Activated effector memory CD4-positive, alpha-beta T cell treated with anti-CD3 and anti-CD28 coated beads, Interleukin-2, amount 50 U/mL, for 16 hours (primary cell): ENCODE measurements around the gene A2M.
"Not testable (repeated sequence)": the region's sequence is repeated elsewhere in the genome, so short reads cannot be mapped to it uniquely, and the experiment has no call there.

ENCODE experiments used
- DNase-seq: peaks from one replicate; pipeline ENCODE4 v3.0.0-alpha.2; 2020

The A2M gene

GRCh38 chr12:9115731-9116559 lies at the start of gene A2M:
Gene A2M (minus strand): TSS chr12:9115919. CDS start chr12:9115849, 70 bp downstream.
- DNase-seq, result no peak

- DNase-seq, result no peak
These were observed 47.7 kb upstream of the A2M start for GRCh38 chr12:9163392-9163791.

- DNase-seq, result no peak
These were observed 40.4 kb upstream of the A2M start for GRCh38 chr12:9156119-9156518.

GRCh38 chr12:9149372-9149771 lies 33.7 kb upstream of the A2M start:
- no peak for DNase-seq

DNA sequence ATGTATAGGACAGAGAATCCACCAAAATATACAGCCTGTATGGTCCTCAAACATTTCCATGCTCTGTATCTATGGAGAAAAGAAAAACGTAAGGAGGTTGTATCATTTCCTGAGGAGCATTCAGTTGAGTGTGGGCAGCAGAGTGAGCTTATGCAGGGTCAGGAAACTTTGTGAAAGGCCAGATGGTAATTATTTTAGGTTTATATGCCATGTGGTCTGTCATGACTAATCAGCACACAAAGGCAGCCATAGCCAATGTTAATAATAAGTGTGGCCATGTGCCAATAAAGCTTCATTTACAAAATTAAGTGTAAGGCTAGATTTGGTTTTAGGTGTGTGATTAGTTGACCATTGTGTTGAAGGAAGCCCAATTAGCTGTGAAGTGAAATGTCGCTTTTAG lies 33.2 kb upstream of the A2M start:
- DNase-seq, result no peak

DNA sequence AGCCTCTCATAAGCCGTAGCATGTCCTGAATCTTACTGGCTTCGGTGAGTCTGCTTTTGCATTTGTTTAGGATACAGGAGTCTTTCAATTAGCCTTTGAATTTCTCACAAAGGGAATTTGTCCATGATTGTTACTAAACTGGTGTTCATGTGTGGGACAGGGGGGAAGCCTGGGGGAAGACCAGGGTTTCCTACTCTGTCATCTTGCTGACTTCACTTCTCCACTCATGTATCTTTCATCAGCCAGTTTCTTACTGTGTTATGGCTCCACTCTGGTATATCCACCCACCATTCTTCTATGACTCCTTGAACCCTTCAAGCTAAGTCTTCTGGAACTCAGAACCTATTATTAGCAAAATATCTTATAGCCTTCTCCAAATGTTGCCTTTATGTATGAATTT lies 31.7 kb upstream of the A2M start:
- DNase-seq, result no peak

GRCh38 chr12:9144730-9145106 lies 29.0 kb upstream of the A2M start:
- no peak for DNase-seq

GRCh38 chr12:9143929-9144729 lies 28.4 kb upstream of the A2M start:
- no peak for DNase-seq

GRCh38 chr12:9143137-9143536 lies 27.4 kb upstream of the A2M start:
- DNase-seq, result no peak

DNA sequence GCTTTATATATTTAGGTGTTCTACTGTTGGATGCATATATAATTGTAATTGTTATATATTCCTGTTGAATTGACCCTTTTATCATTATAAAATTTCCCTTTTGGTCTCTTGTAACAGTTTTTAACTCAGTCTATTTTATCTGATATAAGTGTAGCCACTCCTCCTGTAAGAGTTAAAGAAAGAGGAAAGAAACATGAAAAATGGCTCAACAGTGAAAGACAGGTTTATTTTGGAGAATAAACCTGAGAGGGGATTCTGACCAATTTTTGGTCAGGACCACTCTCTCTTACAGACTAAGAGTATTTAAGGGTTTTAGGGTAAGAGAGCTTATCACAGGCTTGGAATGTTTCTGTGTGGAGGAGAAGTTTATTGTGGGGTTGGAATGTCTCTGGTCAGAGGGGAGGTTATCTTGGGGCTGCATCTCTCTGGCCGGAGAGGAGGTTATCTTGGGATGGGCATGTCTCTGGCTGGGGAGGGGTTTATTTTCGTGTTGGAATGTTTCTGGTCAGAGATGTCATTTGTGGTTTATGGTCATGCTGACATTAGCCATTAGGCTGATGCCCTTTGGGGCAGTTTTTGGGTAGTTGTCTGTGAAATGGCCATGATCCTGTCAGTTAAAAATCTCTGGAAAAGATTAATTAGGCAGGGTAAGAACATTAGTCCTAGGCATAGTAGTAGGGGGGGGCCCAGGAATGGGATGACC lies 24.0 kb upstream of the A2M start:
- not testable (repeated sequence) for DNase-seq

DNA sequence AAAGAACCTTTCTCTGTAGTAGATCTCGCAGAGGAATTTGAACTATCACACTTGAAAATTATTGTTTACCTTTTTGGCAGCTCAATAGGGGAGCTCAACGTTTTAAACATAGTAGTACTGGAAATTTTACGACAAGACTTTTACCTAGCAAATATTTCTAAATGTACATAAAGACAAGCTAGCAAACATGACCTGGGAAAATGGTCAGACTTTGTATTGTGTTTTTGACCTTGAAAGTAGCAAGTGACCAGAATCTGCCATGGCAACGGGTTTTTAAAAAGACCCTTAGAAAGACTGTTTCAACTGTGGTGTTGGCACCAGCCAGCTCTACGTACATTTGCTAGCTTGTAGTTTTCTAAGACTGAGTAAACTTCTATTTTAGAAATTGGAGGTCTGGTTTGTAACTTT lies 20.2 kb upstream of the A2M start:
- DNase-seq, result no peak

DNA sequence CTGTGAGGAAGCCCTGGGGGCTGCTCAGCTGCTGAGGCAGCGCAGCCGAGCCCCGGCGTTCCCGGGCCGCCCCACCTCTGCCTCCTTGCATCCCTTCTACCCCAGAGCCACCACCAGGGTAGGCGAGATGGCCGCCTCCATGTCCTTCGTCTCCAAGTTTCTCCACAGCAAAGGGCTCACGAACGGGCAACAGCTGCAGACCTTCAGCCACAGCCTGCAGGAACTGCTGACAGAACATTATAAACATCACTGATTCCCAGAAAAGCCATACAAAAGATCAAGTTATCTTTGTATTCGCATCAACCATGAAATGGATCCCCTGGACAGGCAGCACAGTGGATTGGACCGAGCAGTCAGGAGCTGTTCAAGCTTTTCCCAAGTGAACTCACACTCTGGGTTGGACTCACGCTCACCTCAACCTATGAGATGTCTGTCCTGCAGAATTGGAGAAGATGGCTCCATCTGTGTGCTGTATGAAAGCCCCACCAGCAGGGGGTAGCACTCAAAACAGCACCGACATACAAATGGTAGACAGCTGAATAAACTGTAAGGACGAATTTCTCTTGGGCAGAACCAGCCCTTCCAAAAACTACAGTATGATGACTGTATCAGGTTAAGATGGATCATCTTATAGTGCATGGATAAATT lies 19.4 kb upstream of the A2M start:
- DNase-seq, result no peak

- DNase-seq, result no peak
These were observed 17.6 kb upstream of the A2M start for GRCh38 chr12:9133216-9133916.

DNA sequence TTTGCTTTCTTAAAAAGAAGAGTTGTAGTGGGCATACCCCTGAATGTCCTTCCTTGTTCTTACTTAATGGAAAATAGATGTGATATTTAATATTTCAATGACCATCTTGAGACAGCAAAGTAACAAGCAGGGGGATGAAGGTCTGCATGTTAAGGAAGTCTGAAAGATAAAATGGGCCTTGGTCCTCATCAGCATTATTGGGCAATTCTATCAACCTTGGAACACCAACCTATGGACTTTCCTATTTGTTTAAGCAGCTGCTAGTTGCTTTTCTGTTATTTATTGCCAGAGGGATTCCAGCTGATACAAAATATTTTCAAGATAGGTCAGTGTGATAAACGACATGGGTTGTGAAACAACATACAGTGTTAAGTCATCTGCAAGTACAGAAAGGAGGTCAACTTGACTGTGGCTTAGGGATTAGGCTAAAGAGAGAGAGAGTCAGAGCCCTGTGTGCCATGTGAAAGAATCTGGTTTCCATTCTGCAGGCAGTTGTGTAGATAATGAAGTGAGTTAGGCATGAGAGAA lies 16.4 kb upstream of the A2M start:
- no peak for DNase-seq

DNA sequence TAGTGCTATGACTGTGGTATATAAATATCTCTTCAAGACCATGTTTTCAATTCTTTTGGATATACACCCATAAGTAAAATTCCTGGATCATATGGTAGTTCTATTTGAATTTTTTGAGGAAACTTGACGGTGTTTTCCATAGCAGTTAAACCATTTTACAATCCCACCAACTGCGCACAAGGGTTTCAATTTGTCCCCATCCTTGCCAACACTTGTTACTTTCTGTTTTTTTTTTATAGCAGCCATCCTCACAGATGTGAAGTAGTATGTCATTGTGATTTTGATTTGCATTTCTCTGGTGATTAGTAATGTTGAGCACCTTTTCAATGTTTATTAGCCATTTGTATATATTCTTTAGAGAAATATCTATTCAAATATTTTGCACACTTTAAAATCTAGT lies 14.5 kb upstream of the A2M start:
- no peak for DNase-seq

- DNase-seq, result no peak
These were observed 12.4 kb upstream of the A2M start for GRCh38 chr12:9127936-9128663.

GRCh38 chr12:9127484-9127883 lies 11.8 kb upstream of the A2M start:
- DNase-seq, result no peak

DNA sequence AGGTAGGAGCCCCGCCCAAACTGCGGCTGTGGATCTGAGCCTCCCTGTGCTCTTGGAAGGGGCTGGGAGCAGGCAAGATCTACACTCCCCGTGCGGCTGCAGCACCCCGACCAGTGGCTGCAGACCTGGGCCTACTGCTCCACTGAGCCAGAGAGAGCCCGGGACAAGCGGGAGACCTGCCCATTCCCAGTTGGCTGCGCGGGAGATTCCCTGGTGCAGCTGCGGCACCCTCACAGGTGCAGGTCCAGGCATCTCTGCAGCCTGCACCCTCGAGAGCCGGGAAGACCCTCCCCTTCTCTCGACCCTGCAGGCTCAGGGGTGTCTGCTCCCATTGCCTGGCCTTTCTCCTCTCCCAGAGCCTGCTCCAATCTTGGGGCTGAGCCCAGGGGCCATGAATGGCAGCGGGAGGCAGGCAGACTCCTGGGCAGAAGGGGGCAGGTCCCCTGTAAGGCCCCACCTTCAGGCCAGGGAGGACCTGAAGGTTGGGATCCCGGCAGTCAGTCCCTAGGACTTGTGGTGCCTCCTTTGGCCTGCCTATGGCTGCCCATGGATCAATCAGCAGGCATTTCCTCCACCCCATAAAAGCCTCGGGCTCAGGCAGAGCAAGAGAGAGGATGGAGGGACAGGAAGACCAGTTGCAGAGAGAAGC lies 8.8 kb upstream of the A2M start:
- no peak for DNase-seq

GRCh38 chr12:9123781-9124382 lies 8.2 kb upstream of the A2M start:
- DNase-seq, result no peak

GRCh38 chr12:9122091-9122609 lies 6.4 kb upstream of the A2M start:
- DNase-seq, result no peak
